H9 (cell line): ENCODE data around the gene NRCAM. TPM values are rescaled to one million over a fixed set of nuclear protein-coding genes. Genes with fewer than 3 reads are reported as not detected.

Source experiments
- DNase-seq: peaks from one replicate; pipeline ENCODE4 v3.0.0-alpha.2; 2017
- H2AFZ ChIP-seq: one replicate; pipeline ENCODE4 v1.6.1; 2013; ENCODE audit warnings: mild to moderate bottlenecking, low read length, control low read depth, moderate library complexity
- H2AK5ac ChIP-seq: 2 replicates; pipeline ENCODE4 v1.6.1; 2013; ENCODE audit warnings: low read length, control low read depth, mixed read lengths; ENCODE audit not compliant: insufficient read length
- H2BK120ac ChIP-seq: one replicate; pipeline ENCODE4 v1.6.1; 2013; ENCODE audit warnings: low read depth, mild to moderate bottlenecking, low read length, control low read depth, inconsistent platforms; ENCODE audit not compliant: poor library complexity, severe bottlenecking
- H2BK12ac ChIP-seq: 2 replicates; pipeline ENCODE4 v1.6.1; 2013; ENCODE audit warnings: low read length, control low read depth, mixed read lengths, low read depth; ENCODE audit not compliant: insufficient read length
- H2BK15ac ChIP-seq: 2 replicates; pipeline ENCODE4 v1.6.1; 2013; ENCODE audit warnings: low read depth, low read length, control low read depth
- H2BK20ac ChIP-seq: one replicate; pipeline ENCODE4 v1.6.1; 2013; ENCODE audit warnings: low read depth, mild to moderate bottlenecking, low read length, control low read depth, inconsistent platforms; ENCODE audit not compliant: poor library complexity, severe bottlenecking
- H2BK5ac ChIP-seq: 2 replicates; pipeline ENCODE4 v1.6.1; 2013; ENCODE audit warnings: low read length, control low read depth, mixed read lengths; ENCODE audit not compliant: insufficient read length
- H3K14ac ChIP-seq: 2 replicates; pipeline ENCODE4 v1.6.1; 2013; ENCODE audit warnings: low read length, control low read depth; ENCODE audit not compliant: insufficient read depth
- H3K18ac ChIP-seq: 2 replicates; pipeline ENCODE4 v1.6.1; 2013; ENCODE audit warnings: low read depth, mild to moderate bottlenecking, mixed read lengths, low read length, control low read depth; ENCODE audit not compliant: insufficient read length
- H3K23ac ChIP-seq: 2 replicates; pipeline ENCODE4 v1.6.1; 2013; ENCODE audit warnings: low read length, control low read depth, mixed read lengths, low read depth; ENCODE audit not compliant: insufficient read length
- H3K23me2 ChIP-seq: 2 replicates; pipeline ENCODE4 v1.6.1; 2013; ENCODE audit warnings: low read depth, mild to moderate bottlenecking, mixed read lengths, low read length, control low read depth; ENCODE audit not compliant: insufficient read length, poor library complexity, severe bottlenecking
- H3K27ac ChIP-seq: 2 replicates; pipeline ENCODE4 v1.5.1; 2013; ENCODE audit warnings: low read length, control low read depth, mixed read lengths, low read depth; ENCODE audit not compliant: insufficient read length
- H3K27me3 ChIP-seq: 2 replicates; pipeline ENCODE4 v1.6.1; 2013; ENCODE audit warnings: low read length, control low read depth, inconsistent platforms; ENCODE audit not compliant: insufficient read depth
- H3K4ac ChIP-seq: 2 replicates; pipeline ENCODE4 v1.6.1; 2013; ENCODE audit warnings: low read depth, mild to moderate bottlenecking, control low read depth, inconsistent platforms, low read length, moderate library complexity
- H3K4me1 ChIP-seq: 2 replicates; pipeline ENCODE4 v1.6.1; 2013; ENCODE audit warnings: low read length, control low read depth, inconsistent platforms; ENCODE audit not compliant: insufficient read depth
- H3K4me2 ChIP-seq: 2 replicates; pipeline ENCODE4 v1.6.1; 2013; ENCODE audit warnings: low read length, control low read depth, mixed read lengths; ENCODE audit not compliant: insufficient read length, insufficient read depth
- H3K56ac ChIP-seq: 2 replicates; pipeline ENCODE4 v1.6.1; 2013; ENCODE audit warnings: low read depth, mild to moderate bottlenecking, mixed read lengths, low read length, control low read depth; ENCODE audit not compliant: insufficient read length
- H3K79me1 ChIP-seq: 2 replicates; pipeline ENCODE4 v1.6.1; 2013; ENCODE audit warnings: low read depth, mild to moderate bottlenecking, moderate library complexity, low read length, control low read depth, inconsistent platforms; ENCODE audit not compliant: insufficient read depth, poor library complexity, severe bottlenecking
- H3K79me2 ChIP-seq: 2 replicates; pipeline ENCODE4 v1.6.1; 2013; ENCODE audit warnings: low read length, control low read depth, inconsistent platforms; ENCODE audit not compliant: insufficient read depth
- H3K9ac ChIP-seq: 2 replicates; pipeline ENCODE4 v1.6.1; 2013; ENCODE audit warnings: low read length, control low read depth, mixed read lengths; ENCODE audit not compliant: insufficient read length; ENCODE audit errors: extremely low read depth
- H3K9me3 ChIP-seq: one replicate; pipeline ENCODE4 v1.6.1; 2013; ENCODE audit warnings: low read depth, low read length, inconsistent platforms; ENCODE audit not compliant: control insufficient read depth
- H3T11ph ChIP-seq: one replicate; pipeline ENCODE4 v1.6.1; 2013; ENCODE audit warnings: mild to moderate bottlenecking, low read length, control low read depth, inconsistent platforms
- H4K20me1 ChIP-seq: one replicate; pipeline ENCODE4 v1.6.1; 2013; ENCODE audit not compliant: control insufficient read depth, insufficient read length, insufficient read depth
- H4K5ac ChIP-seq: 2 replicates; pipeline ENCODE4 v1.6.1; 2013; ENCODE audit warnings: low read depth, mild to moderate bottlenecking, mixed read lengths, low read length, control low read depth; ENCODE audit not compliant: insufficient read length
- H4K8ac ChIP-seq: replicated peaks from 2 replicates; pipeline ENCODE4 v1.6.1; 2013; ENCODE audit warnings: low read length, control low read depth, mixed read lengths, low read depth; ENCODE audit not compliant: insufficient read length
- H4K91ac ChIP-seq: 2 replicates; pipeline ENCODE4 v1.6.1; 2013; ENCODE audit warnings: low read depth, mild to moderate bottlenecking, moderate library complexity, mixed read lengths, low read length, control low read depth; ENCODE audit not compliant: insufficient read length
- H3K27ac Mint-ChIP-seq, 3 experiments: 2 replicates in 2 of 3; 3 replicates in 1 of 3; pipeline ENCODE4 v1.8.0; 2020 to 2021; ENCODE audit warnings: mixed read lengths in 3 of 3, mild to moderate bottlenecking in 1 of 3, moderate library complexity in 1 of 3
- H3K27me3 Mint-ChIP-seq: 2 replicates; pipeline ENCODE4 v1.8.0; 2021; ENCODE audit warnings: low read depth, mild to moderate bottlenecking, moderate library complexity, mixed read lengths
- H3K36me3 Mint-ChIP-seq, 3 experiments: 2 replicates in 2 of 3; 3 replicates in 1 of 3; pipeline ENCODE4 v1.8.0; 2020 to 2021; ENCODE audit warnings: low read depth in 3 of 3, mixed read lengths in 3 of 3; ENCODE audit not compliant: insufficient read depth in 1 of 3
- H3K4me1 Mint-ChIP-seq, 2 experiments: 2 replicates each; pipeline ENCODE4 v1.8.0; 2020; ENCODE audit warnings: mixed read lengths in 2 of 2
- H3K4me3 Mint-ChIP-seq, 2 experiments: 2 replicates in 1 of 2; 3 replicates in 1 of 2; pipeline ENCODE4 v1.8.0; 2020 to 2021; ENCODE audit warnings: mild to moderate bottlenecking in 2 of 2, mixed read lengths in 2 of 2, moderate library complexity in 1 of 2
- H3K9me3 Mint-ChIP-seq, 2 experiments: 2 replicates in 1 of 2; 3 replicates in 1 of 2; pipeline ENCODE4 v1.8.0; 2020; ENCODE audit warnings: mild to moderate bottlenecking in 2 of 2, mixed read lengths in 2 of 2, moderate library complexity in 1 of 2
- WGBS: extraction: QIAGEN DNeasy Blood & Tissue Kit; methylation state at CpG from one replicate; pipeline ENCODE4 v1.1.7; 2013; ENCODE audit warnings: missing lambda C conversion rate, low lambda C conversion rate, mixed read lengths; ENCODE audit not compliant: insufficient read length; ENCODE audit errors: extremely low coverage; 5-methylcytosine and 5-hydroxymethylcytosine counted together
- total RNA-seq: library from RNA; stranded (reverse); gene quantifications from 2 replicates; pipeline ENCODE4 v1.2.1, GENCODE V29; 2021
- TF ChIP-seq, protein P1 (sequence below): fragments of 200-600 bp; sonication (generic); conservative IDR thresholded peaks from 3 replicates; pipeline ENCODE4 v1.8.0; 2021; ENCODE audit warnings: antibody characterized with exemption, mild to moderate bottlenecking

The NRCAM gene
- total RNA-seq, 1 experiment from 2014 or later, result 2.3 TPM

DNA sequence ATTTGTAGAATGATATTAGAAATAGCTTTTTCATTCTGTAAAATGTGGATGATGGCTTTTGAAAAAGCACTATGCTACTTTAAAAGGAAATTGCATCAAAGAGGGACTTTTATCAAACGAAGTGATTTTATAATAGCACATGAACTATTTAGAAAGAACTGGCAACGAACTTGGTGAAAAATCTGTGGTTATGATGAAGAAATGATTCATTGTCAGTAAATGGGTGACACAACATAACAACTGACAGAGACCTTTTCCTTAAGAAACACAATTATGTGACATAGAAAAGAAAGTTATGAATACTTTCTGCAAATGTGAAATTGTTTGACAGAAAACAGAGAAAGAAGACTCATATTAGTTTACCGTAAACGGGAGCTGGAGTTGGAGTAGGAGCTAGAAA lies 265.3 kb downstream of the NRCAM start:
- Histone ChIP-seq H3K23ac (no peak overlapping the region), H4K20me1 (no peaks in the 10 kb centered on the region), H2AK5ac (no peak overlapping the region), H3K23me2 (no peaks in the 10 kb centered on the region), H3K4me1 (0 out of 2 replicates have a peak, but pooled peaks cover 2% of the 10 kb centered on the region), H2BK20ac (no peak overlapping the region), H4K5ac (no peak overlapping the region), H2BK5ac (no peak overlapping the region), H3K4ac (no peak overlapping the region), H3K9me3 (no peaks in the 10 kb centered on the region), H3K18ac (no peak overlapping the region), H3T11ph (no peak overlapping the region), H3K14ac (no peak overlapping the region), H3K4me2 (no peak overlapping the region), H2BK12ac (no peak overlapping the region), H3K56ac (no peak overlapping the region), H3K79me2 (no peaks in the 10 kb centered on the region), H3K79me1 (no peaks in the 10 kb centered on the region), H3K27me3 (no peaks in the 10 kb centered on the region), H4K8ac (no peak overlapping the region), H3K9ac (no peak overlapping the region), H2BK120ac (no peak overlapping the region), H4K91ac (no peak overlapping the region), H2BK15ac (no peak overlapping the region), H3K27ac (no peak overlapping the region), H2AFZ (no peak overlapping the region)
- no peak overlapping the region for H3K4me3 Mint-ChIP-seq
- TF ChIP-seq, protein P1, sequence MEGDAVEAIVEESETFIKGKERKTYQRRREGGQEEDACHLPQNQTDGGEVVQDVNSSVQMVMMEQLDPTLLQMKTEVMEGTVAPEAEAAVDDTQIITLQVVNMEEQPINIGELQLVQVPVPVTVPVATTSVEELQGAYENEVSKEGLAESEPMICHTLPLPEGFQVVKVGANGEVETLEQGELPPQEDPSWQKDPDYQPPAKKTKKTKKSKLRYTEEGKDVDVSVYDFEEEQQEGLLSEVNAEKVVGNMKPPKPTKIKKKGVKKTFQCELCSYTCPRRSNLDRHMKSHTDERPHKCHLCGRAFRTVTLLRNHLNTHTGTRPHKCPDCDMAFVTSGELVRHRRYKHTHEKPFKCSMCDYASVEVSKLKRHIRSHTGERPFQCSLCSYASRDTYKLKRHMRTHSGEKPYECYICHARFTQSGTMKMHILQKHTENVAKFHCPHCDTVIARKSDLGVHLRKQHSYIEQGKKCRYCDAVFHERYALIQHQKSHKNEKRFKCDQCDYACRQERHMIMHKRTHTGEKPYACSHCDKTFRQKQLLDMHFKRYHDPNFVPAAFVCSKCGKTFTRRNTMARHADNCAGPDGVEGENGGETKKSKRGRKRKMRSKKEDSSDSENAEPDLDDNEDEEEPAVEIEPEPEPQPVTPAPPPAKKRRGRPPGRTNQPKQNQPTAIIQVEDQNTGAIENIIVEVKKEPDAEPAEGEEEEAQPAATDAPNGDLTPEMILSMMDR, result no peak
- no CpG with 5 or more reads among the region's 4 CpGs for WGBS
- H3K4me1 Mint-ChIP-seq, result peaks cover 21 to 22% of the 10 kb centered on the region in 2 experiments
- no peak overlapping the region for H3K27ac Mint-ChIP-seq
- H3K27me3 Mint-ChIP-seq, result no peaks in the 10 kb centered on the region; the same call in 1 of the 2 replicates
- peaks cover 2 to 21% (median 4%) of the 10 kb centered on the region in 3 experiments; a peak in 5 of 7 replicates for H3K36me3 Mint-ChIP-seq
- no peak for DNase-seq
- H3K9me3 Mint-ChIP-seq, result peaks cover 1 to 2% of the 10 kb centered on the region in 2 experiments; a peak in 2 of 5 replicates
